Vagina (tissue), 2 donors: ENCODE results near the gene TASP1. TPM values are rescaled to one million over a fixed set of nuclear protein-coding genes. Genes with fewer than 3 reads are reported as not detected.
A peak's percentile ranks its signal among the peaks of the same experiment; 100 is the strongest.

Experiments used
- DNase-seq, 2 donors: peaks; one replicate each; pipeline ENCODE4 v3.0.0-alpha.2; 2017; ENCODE audit errors: extremely low spot score in 2 of 2
- H3K27ac ChIP-seq: fragments of 200-600 bp; sonication (generic); one replicate; pipeline ENCODE4 v1.5.1; 2019
- H3K27me3 ChIP-seq: fragments of 200-600 bp; sonication (generic); one replicate; pipeline ENCODE4 v1.5.1; 2019
- H3K36me3 ChIP-seq, 2 donors: fragments of 200-600 bp; sonication (generic); one replicate each; pipeline ENCODE4 v1.5.1; 2017 to 2019
- H3K4me1 ChIP-seq: fragments of 200-600 bp; sonication (generic); one replicate; pipeline ENCODE4 v1.5.1; 2019
- H3K4me3 ChIP-seq, 2 donors: fragments of 200-600 bp; sonication (generic); 1 replicate in 1 of 2; 2 replicates in 1 of 2; pipeline ENCODE4 v1.5.1; 2016 to 2019
- H3K9me3 ChIP-seq: fragments of 200-600 bp; sonication (generic); one replicate; pipeline ENCODE4 v1.5.1; 2019
- POLR2A ChIP-seq, 2 donors: fragments of 450-650 bp; IDR thresholded peaks; one replicate each; pipeline ENCODE4 v1.6.1; 2017; ENCODE audit warnings: antibody characterized with exemption in 2 of 2, mild to moderate bottlenecking in 2 of 2, moderate library complexity in 2 of 2
- POLR2AphosphoS5 ChIP-seq, 2 donors: sonication (generic); formaldehyde crosslinking; IDR thresholded peaks; one replicate each; pipeline ENCODE4 v1.9.0; 2017; ENCODE audit warnings: antibody characterized with exemption in 2 of 2, mild to moderate bottlenecking in 2 of 2, low read depth in 1 of 2; ENCODE audit not compliant: insufficient read depth in 1 of 2
- intact Hi-C: fragments of 100-400 bp; cut with DNase I; formaldehyde crosslinking; loops from one replicate; pipeline ENCODE4 v1.15.1; 2023
- total RNA-seq: library from RNA; depleted of rRNA; stranded (reverse); fragments of >200 nt; gene quantifications from one replicate; pipeline ENCODE4 v1.2.3, GENCODE V29; 2016
- TF ChIP-seq, protein P1 (sequence below), 3 experiments: fragments of 450-650 bp in 2 of 3; fragments of 200-600 bp in 1 of 3; sonication (generic) in 1 of 3; IDR thresholded peaks; one replicate each; pipeline ENCODE4 v1.5.1; 2017 to 2019; ENCODE audit warnings: antibody characterized with exemption in 3 of 3, mild to moderate bottlenecking in 2 of 3, moderate library complexity in 2 of 3

The TASP1 gene
- total RNA-seq, 1 donor from 2014 or later = 12.5 TPM

DNA sequence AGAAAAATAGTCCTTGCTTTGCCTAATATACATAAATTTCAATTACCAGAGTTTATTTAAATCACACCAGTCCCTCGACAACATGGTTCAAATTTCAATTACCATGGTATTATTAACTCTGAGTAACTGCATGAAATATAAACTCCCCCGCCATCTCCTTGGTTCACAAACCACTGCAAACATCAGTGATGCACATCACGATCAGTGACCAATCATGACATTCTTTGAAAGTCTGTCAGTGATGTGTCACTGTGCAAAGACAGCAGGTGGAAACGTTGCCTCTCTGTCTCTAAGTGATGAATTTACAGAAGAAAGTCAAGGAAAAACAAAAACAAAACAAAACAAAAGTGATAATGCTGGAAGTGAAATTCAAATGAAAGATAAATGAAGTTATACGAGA, 86.7 kb downstream of the TASP1 start:
- H3K27me3 ChIP-seq = no peaks in the 10 kb centered on the region
- no peak for DNase-seq
- TF ChIP-seq POLR2AphosphoS5 (IDR thresholded peaks at IDR 0.05; ENCODE audit: insufficient read depth in 1 of 2, low read depth in 1 of 2) (no peak), POLR2A (IDR thresholded peaks at IDR 0.05) (no peak)
- TF ChIP-seq, protein P1, sequence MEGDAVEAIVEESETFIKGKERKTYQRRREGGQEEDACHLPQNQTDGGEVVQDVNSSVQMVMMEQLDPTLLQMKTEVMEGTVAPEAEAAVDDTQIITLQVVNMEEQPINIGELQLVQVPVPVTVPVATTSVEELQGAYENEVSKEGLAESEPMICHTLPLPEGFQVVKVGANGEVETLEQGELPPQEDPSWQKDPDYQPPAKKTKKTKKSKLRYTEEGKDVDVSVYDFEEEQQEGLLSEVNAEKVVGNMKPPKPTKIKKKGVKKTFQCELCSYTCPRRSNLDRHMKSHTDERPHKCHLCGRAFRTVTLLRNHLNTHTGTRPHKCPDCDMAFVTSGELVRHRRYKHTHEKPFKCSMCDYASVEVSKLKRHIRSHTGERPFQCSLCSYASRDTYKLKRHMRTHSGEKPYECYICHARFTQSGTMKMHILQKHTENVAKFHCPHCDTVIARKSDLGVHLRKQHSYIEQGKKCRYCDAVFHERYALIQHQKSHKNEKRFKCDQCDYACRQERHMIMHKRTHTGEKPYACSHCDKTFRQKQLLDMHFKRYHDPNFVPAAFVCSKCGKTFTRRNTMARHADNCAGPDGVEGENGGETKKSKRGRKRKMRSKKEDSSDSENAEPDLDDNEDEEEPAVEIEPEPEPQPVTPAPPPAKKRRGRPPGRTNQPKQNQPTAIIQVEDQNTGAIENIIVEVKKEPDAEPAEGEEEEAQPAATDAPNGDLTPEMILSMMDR (IDR thresholded peaks at IDR 0.05) = no peak
- no peak overlapping the region for H3K27ac ChIP-seq
- H3K36me3 ChIP-seq = no peaks in the 10 kb centered on the region
- H3K9me3 ChIP-seq = no peaks in the 10 kb centered on the region
- no peak overlapping the region for H3K4me3 ChIP-seq
- no peaks in the 10 kb centered on the region for H3K4me1 ChIP-seq
- intact Hi-C loops = no loop called here

DNA sequence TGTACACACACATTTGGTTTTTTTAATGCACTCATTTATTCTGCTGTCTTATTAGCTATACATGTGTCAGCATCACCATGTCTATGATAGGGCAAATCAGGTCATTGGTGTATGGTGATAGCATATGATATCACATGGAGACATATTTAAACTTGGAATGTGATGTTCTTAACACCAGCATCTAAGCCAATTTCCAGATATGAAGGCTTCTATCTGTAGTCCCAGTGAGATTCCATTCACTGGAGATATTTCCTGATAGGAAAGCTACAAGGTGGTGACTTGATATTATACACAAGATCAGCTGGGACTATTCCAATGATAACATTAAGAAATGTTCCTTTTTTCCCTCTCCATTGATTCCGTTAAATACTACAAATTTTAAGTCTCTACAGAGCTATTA, 89.3 kb downstream of the TASP1 start:
- H3K4me1 ChIP-seq = no peaks in the 10 kb centered on the region
- TF ChIP-seq POLR2A (IDR thresholded peaks at IDR 0.05) (no peak), POLR2AphosphoS5 (IDR thresholded peaks at IDR 0.05; ENCODE audit: insufficient read depth in 1 of 2, low read depth in 1 of 2) (no peak)
- TF ChIP-seq, protein P1 (IDR thresholded peaks at IDR 0.05) = no peak
- DNase-seq = no peak
- H3K36me3 ChIP-seq = no peaks in the 10 kb centered on the region
- no peaks in the 10 kb centered on the region for H3K27me3 ChIP-seq
- intact Hi-C loops = no loop called here
- no peaks in the 10 kb centered on the region for H3K9me3 ChIP-seq
- H3K4me3 ChIP-seq = no peak overlapping the region
- H3K27ac ChIP-seq = no peak overlapping the region

DNA sequence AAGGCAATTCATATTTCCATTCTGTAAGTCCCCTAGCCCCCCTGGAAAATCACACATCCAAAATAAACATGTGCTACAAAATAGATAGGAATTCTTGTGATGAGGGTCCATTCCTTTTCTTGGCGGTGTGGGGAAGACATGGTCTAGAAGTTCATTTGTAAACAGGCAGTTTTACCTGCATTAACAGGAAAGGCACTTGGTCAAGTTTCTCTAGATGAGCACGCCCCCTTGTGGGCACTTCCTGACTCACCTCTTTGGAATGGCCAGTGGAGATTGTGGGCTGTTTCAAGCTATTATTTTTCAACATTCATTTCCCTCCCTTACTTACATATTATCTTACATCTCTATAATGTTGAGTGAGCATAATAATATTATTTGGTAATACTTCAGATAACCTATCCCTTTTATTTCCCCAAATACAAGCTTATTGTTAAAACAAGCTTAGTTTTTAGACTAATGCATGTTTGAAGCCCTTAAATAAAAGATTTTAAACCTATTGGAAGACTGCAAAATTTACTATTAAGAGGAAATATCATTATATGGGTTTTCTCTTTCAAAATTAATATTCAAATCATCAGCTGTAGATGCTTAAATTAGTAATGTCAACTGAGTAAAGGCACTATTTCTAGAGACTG, 92.1 kb downstream of the TASP1 start:
- Histone ChIP-seq H3K27ac (no peak overlapping the region), H3K4me1 (no peaks in the 10 kb centered on the region), H3K9me3 (no peaks in the 10 kb centered on the region), H3K27me3 (no peaks in the 10 kb centered on the region), H3K4me3 (no peak overlapping the region), H3K36me3 (no peaks in the 10 kb centered on the region)
- TF ChIP-seq POLR2A (IDR thresholded peaks at IDR 0.05) (no peak), POLR2AphosphoS5 (IDR thresholded peaks at IDR 0.05; ENCODE audit: insufficient read depth in 1 of 2, low read depth in 1 of 2) (no peak)
- TF ChIP-seq, protein P1 (IDR thresholded peaks at IDR 0.05) = peak; percentile 50 to 79 (median 65)
- no peak for DNase-seq
- intact Hi-C loops = no loop called here

DNA sequence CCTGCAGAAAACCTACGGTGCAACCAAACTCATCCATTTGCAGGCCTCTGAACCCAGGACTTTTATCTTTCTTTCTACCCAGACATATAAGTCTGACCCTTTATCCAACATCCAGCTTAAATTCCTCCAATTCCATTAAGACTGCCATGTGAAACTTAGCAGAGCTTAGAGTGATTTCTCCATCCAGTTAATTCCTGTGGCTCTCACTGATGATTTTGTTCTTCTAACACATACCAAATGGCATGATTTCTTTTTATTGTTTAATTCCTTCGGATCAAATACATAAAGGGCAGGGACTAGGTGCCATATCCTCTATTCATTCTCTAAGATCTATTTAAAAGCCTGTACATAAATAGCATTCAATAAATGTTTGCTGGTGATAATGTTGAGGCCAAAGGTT, 92.9 kb downstream of the TASP1 start:
- Histone ChIP-seq H3K9me3 (no peaks in the 10 kb centered on the region), H3K4me3 (no peak overlapping the region), H3K4me1 (no peaks in the 10 kb centered on the region), H3K27me3 (no peaks in the 10 kb centered on the region), H3K36me3 (no peaks in the 10 kb centered on the region), H3K27ac (no peak overlapping the region)
- no peak for TF ChIP-seq POLR2AphosphoS5 (IDR thresholded peaks at IDR 0.05; ENCODE audit: insufficient read depth in 1 of 2, low read depth in 1 of 2)
- no peak for TF ChIP-seq POLR2A (IDR thresholded peaks at IDR 0.05)
- TF ChIP-seq, protein P1 (IDR thresholded peaks at IDR 0.05) = no peak
- no peak for DNase-seq
- intact Hi-C loops = no loop called here

DNA sequence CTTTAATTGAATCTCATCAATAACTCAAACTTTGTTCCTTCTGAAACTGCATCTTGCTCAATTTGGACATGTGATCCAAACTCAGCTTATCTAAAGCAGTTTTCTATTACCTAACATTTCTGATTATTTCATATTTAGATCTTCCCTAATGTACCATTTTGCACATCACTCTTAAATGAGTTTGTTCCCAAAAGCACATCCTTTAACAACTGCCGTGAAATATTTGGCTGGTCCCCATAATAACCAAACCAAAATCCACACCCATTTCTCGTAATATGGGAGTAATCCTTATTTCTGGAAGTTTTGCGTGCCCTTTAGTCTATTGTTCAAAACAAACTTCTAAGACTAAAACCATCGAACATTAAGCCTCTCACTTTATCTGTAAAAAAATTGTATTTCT, 94.9 kb downstream of the TASP1 start:
- Histone ChIP-seq H3K4me3 (no peak overlapping the region), H3K27me3 (no peaks in the 10 kb centered on the region), H3K4me1 (no peaks in the 10 kb centered on the region), H3K36me3 (no peaks in the 10 kb centered on the region), H3K9me3 (no peaks in the 10 kb centered on the region), H3K27ac (no peak overlapping the region)
- intact Hi-C loops = no loop called here
- no peak for TF ChIP-seq POLR2AphosphoS5 (IDR thresholded peaks at IDR 0.05; ENCODE audit: insufficient read depth in 1 of 2, low read depth in 1 of 2)
- TF ChIP-seq, protein P1 (IDR thresholded peaks at IDR 0.05) = no peak
- TF ChIP-seq POLR2A (IDR thresholded peaks at IDR 0.05) = no peak
- no peak for DNase-seq
